CD14-positive monocyte (primary cell): Measurements from ENCODE around the gene ADK. TPM values are rescaled to one million over a fixed set of nuclear protein-coding genes. Genes with fewer than 3 reads are reported as not detected.
"Not testable (repeated sequence)": the region's sequence is repeated elsewhere in the genome, so short reads cannot be mapped to it uniquely, and the experiment has no call there.

ENCODE experiments used
- DNase-seq, 3 donors: peaks; one replicate each; pipeline ENCODE4 v3.0.0-alpha.2; 2011 to 2022
- H2AFZ ChIP-seq: 2 replicates; pipeline ENCODE4 v1.6.0; 2012; ENCODE audit warnings: mild to moderate bottlenecking, low read depth, low read length, inconsistent platforms; ENCODE audit not compliant: insufficient read depth, poor library complexity, severe bottlenecking
- H3K27ac ChIP-seq, 2 donors: 1 replicate in 1 of 2; 2 replicates in 1 of 2; pipeline ENCODE4 v1.5.1; 2012 to 2013; ENCODE audit warnings: low read length in 2 of 2, control low read depth in 1 of 2, inconsistent platforms in 1 of 2, low read depth in 1 of 2, mild to moderate bottlenecking in 1 of 2
- H3K27me3 ChIP-seq, 2 donors: one replicate each; pipeline versions ENCODE4 v1.6.0 to v1.6.1; 2011 to 2013; ENCODE audit warnings: low read length in 2 of 2; ENCODE audit not compliant: control insufficient read depth in 2 of 2, insufficient read depth in 2 of 2
- H3K36me3 ChIP-seq, 2 donors: replicated peaks in 1 of 2; 1 replicate in 1 of 2; 2 replicates in 1 of 2; pipeline versions ENCODE4 v1.5.1 to v1.6.1; 2012 to 2013; ENCODE audit warnings: low read length in 2 of 2, control low read depth in 1 of 2, inconsistent platforms in 1 of 2, mild to moderate bottlenecking in 1 of 2; ENCODE audit not compliant: insufficient read depth in 2 of 2, control insufficient read depth in 1 of 2
- H3K4me1 ChIP-seq, 2 donors: 1 replicate in 1 of 2; 2 replicates in 1 of 2; pipeline versions ENCODE4 v1.5.1 to v1.6.1; 2012 to 2013; ENCODE audit warnings: low read length in 2 of 2, control low read depth in 1 of 2, inconsistent platforms in 1 of 2, mild to moderate bottlenecking in 1 of 2, moderate library complexity in 1 of 2; ENCODE audit not compliant: insufficient read depth in 2 of 2, control insufficient read depth in 1 of 2
- H3K4me2 ChIP-seq: replicated peaks from 2 replicates; pipeline ENCODE3; 2012; ENCODE audit warnings: low read length, moderate library complexity, mild to moderate bottlenecking; ENCODE audit not compliant: poor library complexity, severe bottlenecking; ENCODE audit errors: extremely low read depth
- H3K4me3 ChIP-seq, 3 experiments: fragments of 200-600 bp in 1 of 3; sonication (generic) in 1 of 3; replicated peaks in 1 of 3; 1 replicate in 2 of 3; 2 replicates in 1 of 3; pipeline ENCODE4 v1.5.1; 2011 to 2013; ENCODE audit warnings: low read length in 3 of 3, mild to moderate bottlenecking in 3 of 3, control low read depth in 2 of 3, low read depth in 2 of 3, inconsistent platforms in 1 of 3, moderate library complexity in 1 of 3
- H3K79me2 ChIP-seq: 2 replicates; pipeline ENCODE4 v1.6.0; 2012; ENCODE audit warnings: mild to moderate bottlenecking, control low read depth, inconsistent platforms, low read length, moderate library complexity; ENCODE audit not compliant: insufficient read depth
- H3K9ac ChIP-seq: 2 replicates; pipeline ENCODE4 v1.6.0; 2017; ENCODE audit warnings: low read length, mild to moderate bottlenecking; ENCODE audit not compliant: insufficient read depth, poor library complexity, severe bottlenecking
- H3K9me3 ChIP-seq, 2 donors: replicated peaks in 1 of 2; 1 replicate in 1 of 2; 2 replicates in 1 of 2; pipeline versions ENCODE4 v1.5.1 to v1.6.1; 2012 to 2013; ENCODE audit warnings: low read length in 2 of 2, control low read depth in 1 of 2; ENCODE audit not compliant: control insufficient read depth in 1 of 2, insufficient read depth in 1 of 2
- H4K20me1 ChIP-seq: 2 replicates; pipeline ENCODE4 v1.6.0; 2012; ENCODE audit warnings: mild to moderate bottlenecking, low read length, control low read depth, moderate library complexity; ENCODE audit not compliant: insufficient read depth
- H3K27ac Mint-ChIP-seq, 7 donors: one replicate each; pipeline ENCODE4 v1.8.0; 2020; ENCODE audit warnings: mild to moderate bottlenecking in 7 of 7, mixed read lengths in 7 of 7, moderate library complexity in 6 of 7, inconsistent platforms in 2 of 7
- H3K27me3 Mint-ChIP-seq, 3 donors: one replicate each; pipeline ENCODE4 v1.8.0; 2021 to 2022; ENCODE audit warnings: low read depth in 3 of 3, mild to moderate bottlenecking in 3 of 3, mixed read lengths in 3 of 3, moderate library complexity in 3 of 3, inconsistent platforms in 1 of 3
- H3K36me3 Mint-ChIP-seq, 2 donors: one replicate each; pipeline ENCODE4 v1.8.0; 2020; ENCODE audit warnings: mixed read lengths in 2 of 2, inconsistent platforms in 1 of 2, mild to moderate bottlenecking in 1 of 2
- H3K4me1 Mint-ChIP-seq: one replicate; pipeline ENCODE4 v1.8.0; 2020; ENCODE audit warnings: mild to moderate bottlenecking, mixed read lengths
- H3K4me3 Mint-ChIP-seq, 2 donors: one replicate each; pipeline ENCODE4 v1.8.0; 2020; ENCODE audit warnings: mild to moderate bottlenecking in 2 of 2, mixed read lengths in 2 of 2, moderate library complexity in 1 of 2
- H3K9me3 Mint-ChIP-seq, 7 donors: one replicate each; pipeline ENCODE4 v1.8.0; 2020 to 2022; ENCODE audit warnings: mixed read lengths in 7 of 7, mild to moderate bottlenecking in 6 of 7, moderate library complexity in 6 of 7, inconsistent platforms in 2 of 7
- CTCF ChIP-seq: fragments of 200-600 bp; IDR thresholded peaks from one replicate; pipeline ENCODE4 v1.8.0; 2022; ENCODE audit warnings: antibody characterized with exemption, mild to moderate bottlenecking
- WGBS: methylation state at CpG from one replicate; pipeline ENCODE4 v1.1.5; 2013; ENCODE audit warnings: missing lambda C conversion rate; ENCODE audit not compliant: insufficient coverage; 5-methylcytosine and 5-hydroxymethylcytosine counted together
- intact Hi-C, 2 donors: fragments of 100-400 bp; cut with micrococcal nuclease; formaldehyde crosslinking; loops; one replicate each; pipeline versions ENCODE4 v1.15.0 to v1.15.1; 2023
- polyA plus RNA-seq, 3 donors: library from polyadenylated mRNA; depleted of rRNA in 1 of 3; unstranded in 2 of 3; stranded (reverse) in 1 of 3; fragments of 300-500 nt in 2 of 3; fragments of >200 nt in 1 of 3; fragmentation: Illumina TruSeq in 2 of 3; gene quantifications; 1 replicate in 2 of 3; 2 replicates in 1 of 3; pipeline ENCODE4 v1.2.3, GENCODE V29; 2012 to 2021

ADK gene
- polyA plus RNA-seq, 3 donors = 6.4 to 38.2 (median 35.7) TPM

GRCh38 chr10:74573497-74573896, 422.5 kb downstream of the ADK start:
- H3K79me2 ChIP-seq, H3K4me1 Mint-ChIP-seq, H3K9ac ChIP-seq, H3K4me3 Mint-ChIP-seq, H3K9me3 ChIP-seq, H3K4me2 ChIP-seq, H2AFZ ChIP-seq, intact Hi-C loops, H3K36me3 ChIP-seq, H3K4me1 ChIP-seq, H3K27me3 Mint-ChIP-seq, DNase-seq, H3K27me3 ChIP-seq, H4K20me1 ChIP-seq, H3K4me3 ChIP-seq, H3K27ac Mint-ChIP-seq, H3K27ac ChIP-seq: not testable (repeated sequence)
- Mint-ChIP-seq H3K36me3 (peaks cover 6 to 26% of the 10 kb centered on the region in 2 donors), H3K9me3 (peaks cover 10 to 33% (median 19%) of the 10 kb centered on the region in 7 donors)
- 100% methylated on average over 3 of the region's 12 CpGs for WGBS

GRCh38 chr10:74575191-74575720, 424.2 kb downstream of the ADK start:
- intact Hi-C loops = no loop called here
- H3K9ac ChIP-seq = no peak overlapping the region

More at GRCh38 chr10:74575191-74575720, 424.2 kb downstream of the ADK start:
- Mint-ChIP-seq H3K27me3 (peaks cover 0 to 2% (median 0%) of the 10 kb centered on the region in 3 donors), H3K36me3 (peaks cover 6 to 29% of the 10 kb centered on the region in 2 donors), H3K27ac (no peak overlapping the region), H3K4me3 (no peak overlapping the region), H3K4me1 (no peaks in the 10 kb centered on the region), H3K9me3 (peaks cover 10 to 24% (median 19%) of the 10 kb centered on the region in 7 donors)
- 100% methylated on average over 3 of the region's 3 CpGs for WGBS
- Histone ChIP-seq H3K4me2 (no peak overlapping the region), H3K4me1 (no peaks in the 10 kb centered on the region), H3K27me3 (no peaks in the 10 kb centered on the region), H3K9me3 (peaks cover 0 to 5% of the 10 kb centered on the region in 2 donors), H3K4me3 (no peak overlapping the region), H3K36me3 (no peaks in the 10 kb centered on the region), H3K79me2 (no peaks in the 10 kb centered on the region), H3K27ac (no peak overlapping the region), H2AFZ (no peak overlapping the region), H4K20me1 (no peaks in the 10 kb centered on the region)
- TF ChIP-seq CTCF = no peak
- no peak for DNase-seq
